Mammary epithelial cell (primary cell): ENCODE data around the gene LSM6.

Source experiments
- EZH2 ChIP-seq: IDR thresholded peaks from 2 replicates; pipeline ENCODE4 v1.6.1; 2012; ENCODE audit warnings: low read length, inconsistent platforms, borderline replicate concordance
- TF ChIP-seq, protein P1 (sequence below), 2 donors: IDR thresholded peaks in 1 of 2; conservative IDR thresholded peaks in 1 of 2; 2 replicates each; pipeline ENCODE4 v1.5.1; 2011 to 2012; ENCODE audit warnings: inconsistent platforms in 2 of 2, low read length in 2 of 2, mild to moderate bottlenecking in 2 of 2, control low read depth in 1 of 2, low read depth in 1 of 2; ENCODE audit not compliant: insufficient read depth in 1 of 2; ENCODE audit errors: extremely low read depth in 1 of 2

DNA sequence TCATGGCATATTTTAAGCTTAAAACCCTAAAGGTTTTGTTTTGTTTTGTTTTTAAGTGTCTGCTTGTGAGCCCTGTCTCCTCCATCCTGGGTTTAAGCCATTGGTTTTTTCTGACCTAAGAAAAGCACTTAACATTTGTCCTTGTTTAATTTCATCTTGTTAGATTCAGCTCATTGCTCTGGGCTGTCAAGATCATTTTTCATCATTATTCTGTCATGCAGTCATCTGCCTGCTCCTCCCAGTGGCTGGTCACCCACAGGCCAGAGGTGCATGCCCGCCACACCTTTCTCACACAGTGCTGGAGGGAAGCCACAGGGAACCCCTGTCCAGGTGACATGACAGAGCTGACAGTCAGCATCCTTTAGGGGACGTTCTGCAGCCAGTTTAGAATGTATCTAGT, 27.1 kb downstream of the LSM6 start:
- no peak for TF ChIP-seq EZH2
- TF ChIP-seq, protein P1, sequence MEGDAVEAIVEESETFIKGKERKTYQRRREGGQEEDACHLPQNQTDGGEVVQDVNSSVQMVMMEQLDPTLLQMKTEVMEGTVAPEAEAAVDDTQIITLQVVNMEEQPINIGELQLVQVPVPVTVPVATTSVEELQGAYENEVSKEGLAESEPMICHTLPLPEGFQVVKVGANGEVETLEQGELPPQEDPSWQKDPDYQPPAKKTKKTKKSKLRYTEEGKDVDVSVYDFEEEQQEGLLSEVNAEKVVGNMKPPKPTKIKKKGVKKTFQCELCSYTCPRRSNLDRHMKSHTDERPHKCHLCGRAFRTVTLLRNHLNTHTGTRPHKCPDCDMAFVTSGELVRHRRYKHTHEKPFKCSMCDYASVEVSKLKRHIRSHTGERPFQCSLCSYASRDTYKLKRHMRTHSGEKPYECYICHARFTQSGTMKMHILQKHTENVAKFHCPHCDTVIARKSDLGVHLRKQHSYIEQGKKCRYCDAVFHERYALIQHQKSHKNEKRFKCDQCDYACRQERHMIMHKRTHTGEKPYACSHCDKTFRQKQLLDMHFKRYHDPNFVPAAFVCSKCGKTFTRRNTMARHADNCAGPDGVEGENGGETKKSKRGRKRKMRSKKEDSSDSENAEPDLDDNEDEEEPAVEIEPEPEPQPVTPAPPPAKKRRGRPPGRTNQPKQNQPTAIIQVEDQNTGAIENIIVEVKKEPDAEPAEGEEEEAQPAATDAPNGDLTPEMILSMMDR (conservative IDR thresholded peaks at IDR 0.05 in 1 of 2, IDR thresholded peaks at IDR 0.05 in 1 of 2; ENCODE audit: extremely low read depth in 1 of 2, insufficient read depth in 1 of 2, low read depth in 1 of 2, low read length in 2 of 2): no peak
